Stomach smooth muscle (tissue), 2 donors: ENCODE results near the gene IL23A.
A peak's percentile ranks its signal among the peaks of the same experiment; 100 is the strongest.
"Not testable (repeated sequence)": the region's sequence is repeated elsewhere in the genome, so short reads cannot be mapped to it uniquely, and the experiment has no call there.

Experiments
- H3K27ac ChIP-seq: one replicate; pipeline ENCODE4 v1.7.0; 2013; ENCODE audit warnings: mild to moderate bottlenecking, low read length, inconsistent platforms
- H3K27me3 ChIP-seq, 2 donors: one replicate each; pipeline ENCODE4 v1.7.0; 2013; ENCODE audit warnings: low read length in 2 of 2; ENCODE audit not compliant: insufficient read depth in 2 of 2, control insufficient read depth in 1 of 2
- H3K36me3 ChIP-seq, 2 donors: one replicate each; pipeline ENCODE4 v1.7.0; 2013; ENCODE audit warnings: low read length in 2 of 2; ENCODE audit not compliant: control insufficient read depth in 2 of 2, insufficient read depth in 2 of 2
- H3K4me1 ChIP-seq: one replicate; pipeline ENCODE4 v1.7.0; 2013; ENCODE audit warnings: low read length; ENCODE audit not compliant: control insufficient read depth, insufficient read depth
- H3K4me3 ChIP-seq, 2 donors: one replicate each; pipeline ENCODE4 v1.7.0; 2013; ENCODE audit warnings: low read length in 2 of 2
- H3K9ac ChIP-seq, 2 donors: one replicate each; pipeline ENCODE4 v1.7.0; 2013; ENCODE audit warnings: low read length in 2 of 2, mild to moderate bottlenecking in 1 of 2
- H3K9me3 ChIP-seq, 2 donors: one replicate each; pipeline ENCODE4 v1.7.0; 2013; ENCODE audit warnings: low read length in 2 of 2; ENCODE audit not compliant: control insufficient read depth in 2 of 2
- donor health status: healthy.
- donor health status: Pancreatic carcinoma.

IL23A gene

GRCh38 chr12:56326126-56326525 is 12.6 kb upstream of the IL23A start:
- Histone ChIP-seq H3K36me3 (peaks cover 61 to 64% of the 10 kb centered on the region in 2 donors), H3K9ac (no peak overlapping the region), H3K4me3 (no peak overlapping the region), H3K9me3 (no peaks in the 10 kb centered on the region), H3K27ac (no peak overlapping the region), H3K4me1 (no peaks in the 10 kb centered on the region), H3K27me3 (no peaks in the 10 kb centered on the region)

GRCh38 chr12:56326533-56326932 is 12.2 kb upstream of the IL23A start:
- Histone ChIP-seq H3K9me3 (no peaks in the 10 kb centered on the region), H3K4me1 (no peaks in the 10 kb centered on the region), H3K27ac (no peak overlapping the region), H3K4me3 (no peak overlapping the region), H3K9ac (peak overlapping the region in 1 of 2 donors; percentile 13), H3K27me3 (no peaks in the 10 kb centered on the region), H3K36me3 (peaks cover 61 to 64% of the 10 kb centered on the region in 2 donors)

GRCh38 chr12:56330936-56331490 is 7.7 kb upstream of the IL23A start:
- Histone ChIP-seq H3K36me3 (peaks cover 21 to 25% of the 10 kb centered on the region in 2 donors), H3K9ac (no peak overlapping the region), H3K4me1 (peaks cover 16% of the 10 kb centered on the region), H3K27me3 (no peaks in the 10 kb centered on the region), H3K9me3 (no peaks in the 10 kb centered on the region), H3K4me3 (no peak overlapping the region), H3K27ac (no peak overlapping the region)

- H3K36me3 ChIP-seq, result peaks cover 5 to 9% of the 10 kb centered on the region in 2 donors
- peaks cover 16% of the 10 kb centered on the region for H3K4me1 ChIP-seq
- no peaks in the 10 kb centered on the region for H3K9me3 ChIP-seq
- H3K27me3 ChIP-seq, result no peaks in the 10 kb centered on the region
- peak overlapping the region; percentile 97 to 98 for H3K9ac ChIP-seq
- H3K4me3 ChIP-seq, result peak overlapping the region; percentile 82 to 90
- H3K27ac ChIP-seq, result peak overlapping the region; percentile 99
These were observed 6.0 kb upstream of the IL23A start for GRCh38 chr12:56332512-56333196.

- Histone ChIP-seq H3K36me3 (peaks cover 3% of the 10 kb centered on the region in 2 donors), H3K9ac (peak overlapping the region; percentile 97 to 98), H3K4me3 (peak overlapping the region; percentile 82 to 90), H3K27ac (peak overlapping the region; percentile 99), H3K27me3 (no peaks in the 10 kb centered on the region), H3K4me1 (peaks cover 16% of the 10 kb centered on the region), H3K9me3 (no peaks in the 10 kb centered on the region)
These were observed 5.4 kb upstream of the IL23A start for GRCh38 chr12:56333197-56333678.

GRCh38 chr12:56333679-56334489 is 4.8 kb upstream of the IL23A start, which contains the start of gene PAN2:
Gene PAN2, minus strand, starts transcription at chr12:56334000. Its CDS starts 906 bp downstream, at chr12:56333094.
- H3K27me3 ChIP-seq, result no peaks in the 10 kb centered on the region
- no peaks in the 10 kb centered on the region for H3K9me3 ChIP-seq
- peaks cover 0 to under 1% of the 10 kb centered on the region in 2 donors for H3K36me3 ChIP-seq
- peak within 1 kb of the TSS; percentile 82 to 90 for H3K4me3 ChIP-seq
- peak within 1 kb of the TSS; percentile 99 for H3K27ac ChIP-seq
- H3K9ac ChIP-seq, result peak within 1 kb of the TSS; percentile 97 to 98
- peaks cover 16% of the 10 kb centered on the region for H3K4me1 ChIP-seq

- Histone ChIP-seq H3K36me3 (no peaks in the 10 kb centered on the region), H3K9ac (peak overlapping the region; percentile 97 to 98), H3K9me3 (no peaks in the 10 kb centered on the region), H3K27me3 (no peaks in the 10 kb centered on the region), H3K4me1 (peaks cover 16% of the 10 kb centered on the region), H3K27ac (peak overlapping the region; percentile 99), H3K4me3 (peak overlapping the region; percentile 82 to 90)
These were observed 4.2 kb upstream of the IL23A start for GRCh38 chr12:56334490-56334793.

GRCh38 chr12:56335527-56335926 is 3.2 kb upstream of the IL23A start:
- peaks cover 16% of the 10 kb centered on the region for H3K4me1 ChIP-seq
- not testable (repeated sequence) for H3K9me3 ChIP-seq, H3K36me3 ChIP-seq, H3K27me3 ChIP-seq, H3K9ac ChIP-seq, H3K27ac ChIP-seq, H3K4me3 ChIP-seq

GRCh38 chr12:56336361-56337167 is 2.1 kb upstream of the IL23A start:
- H3K4me1 ChIP-seq, result peaks cover 16% of the 10 kb centered on the region
- H3K9ac ChIP-seq, result no peak overlapping the region
- H3K4me3 ChIP-seq, result no peak overlapping the region
- no peak overlapping the region for H3K27ac ChIP-seq
- H3K36me3 ChIP-seq, result no peaks in the 10 kb centered on the region
- H3K27me3 ChIP-seq, result no peaks in the 10 kb centered on the region
- H3K9me3 ChIP-seq, result no peaks in the 10 kb centered on the region

- H3K9ac ChIP-seq, result no peak overlapping the region
- no peaks in the 10 kb centered on the region for H3K9me3 ChIP-seq
- no peak overlapping the region for H3K4me3 ChIP-seq
- peaks cover 14% of the 10 kb centered on the region for H3K4me1 ChIP-seq
- H3K36me3 ChIP-seq, result peaks cover under 1 to 4% of the 10 kb centered on the region in 2 donors
- no peak overlapping the region for H3K27ac ChIP-seq
- H3K27me3 ChIP-seq, result no peaks in the 10 kb centered on the region
These were observed 882 bp upstream of the IL23A start for GRCh38 chr12:56337753-56338251.
